Medulla oblongata (tissue), 1 donor: Measurements from ENCODE around the gene AFF4.
A peak's percentile ranks its signal among the peaks of the same experiment; 100 is the strongest.
"Not testable (repeated sequence)": the region's sequence is repeated elsewhere in the genome, so short reads cannot be mapped to it uniquely, and the experiment has no call there.

Experiments
- DNase-seq: peaks from one replicate; pipeline ENCODE4 v3.0.0-alpha.2; 2015; ENCODE audit errors: extremely low spot score

The AFF4 gene, protein sequence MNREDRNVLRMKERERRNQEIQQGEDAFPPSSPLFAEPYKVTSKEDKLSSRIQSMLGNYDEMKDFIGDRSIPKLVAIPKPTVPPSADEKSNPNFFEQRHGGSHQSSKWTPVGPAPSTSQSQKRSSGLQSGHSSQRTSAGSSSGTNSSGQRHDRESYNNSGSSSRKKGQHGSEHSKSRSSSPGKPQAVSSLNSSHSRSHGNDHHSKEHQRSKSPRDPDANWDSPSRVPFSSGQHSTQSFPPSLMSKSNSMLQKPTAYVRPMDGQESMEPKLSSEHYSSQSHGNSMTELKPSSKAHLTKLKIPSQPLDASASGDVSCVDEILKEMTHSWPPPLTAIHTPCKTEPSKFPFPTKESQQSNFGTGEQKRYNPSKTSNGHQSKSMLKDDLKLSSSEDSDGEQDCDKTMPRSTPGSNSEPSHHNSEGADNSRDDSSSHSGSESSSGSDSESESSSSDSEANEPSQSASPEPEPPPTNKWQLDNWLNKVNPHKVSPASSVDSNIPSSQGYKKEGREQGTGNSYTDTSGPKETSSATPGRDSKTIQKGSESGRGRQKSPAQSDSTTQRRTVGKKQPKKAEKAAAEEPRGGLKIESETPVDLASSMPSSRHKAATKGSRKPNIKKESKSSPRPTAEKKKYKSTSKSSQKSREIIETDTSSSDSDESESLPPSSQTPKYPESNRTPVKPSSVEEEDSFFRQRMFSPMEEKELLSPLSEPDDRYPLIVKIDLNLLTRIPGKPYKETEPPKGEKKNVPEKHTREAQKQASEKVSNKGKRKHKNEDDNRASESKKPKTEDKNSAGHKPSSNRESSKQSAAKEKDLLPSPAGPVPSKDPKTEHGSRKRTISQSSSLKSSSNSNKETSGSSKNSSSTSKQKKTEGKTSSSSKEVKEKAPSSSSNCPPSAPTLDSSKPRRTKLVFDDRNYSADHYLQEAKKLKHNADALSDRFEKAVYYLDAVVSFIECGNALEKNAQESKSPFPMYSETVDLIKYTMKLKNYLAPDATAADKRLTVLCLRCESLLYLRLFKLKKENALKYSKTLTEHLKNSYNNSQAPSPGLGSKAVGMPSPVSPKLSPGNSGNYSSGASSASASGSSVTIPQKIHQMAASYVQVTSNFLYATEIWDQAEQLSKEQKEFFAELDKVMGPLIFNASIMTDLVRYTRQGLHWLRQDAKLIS

DNA sequence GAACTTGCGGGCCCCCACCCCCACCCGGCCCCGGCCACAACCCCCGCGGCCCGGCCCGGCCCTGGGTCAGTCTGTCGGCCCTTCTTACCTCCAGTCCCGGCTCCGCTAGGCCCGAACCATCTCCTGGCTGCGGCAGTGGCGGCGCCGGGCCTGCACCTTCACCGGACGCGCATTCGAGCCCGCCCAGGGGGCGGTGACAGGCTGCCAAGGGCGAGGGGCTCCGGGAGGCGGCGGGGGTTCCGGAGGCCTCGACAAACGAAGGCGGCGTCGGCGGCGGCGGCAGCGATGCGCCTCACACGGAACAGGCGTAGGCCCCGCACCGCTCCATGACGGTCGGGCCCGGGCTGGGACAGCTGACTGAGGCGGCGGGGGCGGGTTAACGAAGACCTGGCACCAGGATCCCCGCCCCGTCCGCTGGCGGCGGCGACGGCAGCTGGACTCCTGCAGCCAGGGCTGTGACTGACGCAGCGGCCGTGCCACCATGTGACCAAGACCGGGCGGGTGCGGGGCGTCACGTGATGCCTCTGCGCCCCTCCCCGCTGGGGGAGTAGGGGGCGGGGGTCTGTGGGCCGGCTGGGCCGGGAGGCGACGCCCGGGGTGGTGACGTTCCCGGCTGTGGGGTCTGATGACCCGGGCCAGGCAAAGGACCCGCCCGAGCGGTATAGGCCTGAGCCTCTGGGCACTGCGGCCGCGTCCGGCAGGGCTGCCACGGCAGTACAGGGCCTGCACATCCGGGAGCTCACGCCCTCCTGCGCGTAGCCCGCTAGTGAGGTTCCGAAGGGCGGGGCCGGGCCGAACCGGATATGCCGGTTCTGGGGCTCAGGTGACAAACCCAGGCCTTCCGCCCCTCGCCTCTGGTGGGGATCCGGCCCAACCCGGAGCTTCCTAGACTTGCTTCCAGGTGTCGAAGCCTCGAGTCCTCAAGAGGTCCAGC, at the start of gene AFF4:
TSS of gene AFF4 (minus strand) at position 464 of the 934 bp plus-strand sequence. CDS start 26,445 bp downstream, outside the sequence.
- peak; percentile 97 for DNase-seq

DNA sequence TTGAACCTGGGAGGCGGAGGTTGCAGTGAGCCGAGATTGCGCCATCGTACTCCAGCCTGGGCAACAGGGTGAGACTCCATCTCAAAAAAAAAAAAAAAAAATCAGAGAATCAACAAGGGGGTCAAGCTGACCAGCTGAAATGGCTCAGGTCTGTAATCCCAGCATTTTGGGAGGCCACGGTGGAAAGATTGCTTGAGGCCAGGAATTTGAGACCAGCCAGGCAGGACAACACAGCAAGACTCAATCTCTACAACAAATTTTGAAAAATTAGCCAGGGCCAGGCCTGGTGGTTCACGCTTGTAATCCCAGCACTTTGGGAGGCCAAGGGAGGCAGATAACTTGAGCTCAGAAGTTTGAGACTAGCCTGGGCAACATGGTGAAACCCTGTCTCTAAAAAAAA, 45.0 kb upstream of the AFF4 start:
- not testable (repeated sequence) for DNase-seq

DNA sequence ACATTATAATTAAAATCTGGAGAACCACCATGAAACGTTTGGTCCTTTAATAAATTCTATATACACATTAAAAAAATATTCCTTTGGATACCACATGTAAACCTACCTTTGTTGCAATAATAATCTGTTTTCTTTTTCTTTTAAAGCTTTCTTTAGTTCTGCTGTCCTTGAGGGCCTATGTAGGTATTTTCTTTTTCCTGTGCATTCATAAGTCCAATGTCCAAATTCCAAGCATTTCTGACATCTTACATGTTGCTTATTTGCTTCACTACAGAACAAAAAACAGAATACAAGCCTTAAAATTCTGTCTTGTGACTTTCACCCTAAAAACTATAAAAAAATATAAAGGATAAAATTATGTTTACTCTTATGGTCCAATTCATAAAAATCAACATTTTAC, 43.2 kb upstream of the AFF4 start:
- DNase-seq = no peak

DNA sequence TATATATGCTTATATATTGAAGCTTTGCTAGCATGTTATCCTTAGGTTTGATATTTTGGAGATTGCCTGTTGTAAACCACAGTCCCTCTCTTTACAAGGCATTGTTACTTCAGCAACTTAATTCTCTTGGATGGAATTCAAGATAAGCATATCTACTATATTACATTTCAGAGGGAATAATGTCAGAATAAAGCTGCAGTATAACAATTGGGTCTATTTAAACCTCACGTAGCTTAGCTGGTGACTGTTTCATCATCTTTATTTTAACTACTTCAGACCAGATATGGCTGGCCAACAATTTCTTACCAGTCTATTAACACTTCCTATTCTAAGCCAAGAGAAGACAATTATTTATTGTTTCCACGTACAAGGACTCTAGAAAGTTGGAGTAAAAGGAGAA, 35.8 kb upstream of the AFF4 start:
- DNase-seq = no peak

DNA sequence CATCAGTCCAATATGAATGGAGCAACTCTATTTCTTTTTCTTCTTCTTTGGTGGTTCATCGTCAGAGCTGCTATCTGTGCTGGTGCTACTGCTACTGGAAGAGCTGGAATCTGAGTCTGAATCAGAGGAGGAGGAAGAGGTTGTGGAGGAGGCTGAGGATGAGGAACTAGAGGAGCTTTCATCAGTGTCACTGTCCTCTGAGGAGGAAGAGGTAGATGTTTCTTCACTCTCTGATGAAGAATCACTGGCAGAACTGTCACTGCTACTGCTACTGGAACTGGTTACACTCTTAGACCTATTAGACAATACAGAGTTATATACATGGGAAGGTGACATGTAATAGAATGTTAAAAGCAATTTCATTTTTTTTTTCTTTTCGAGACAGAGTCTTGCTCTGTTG, 35.1 kb upstream of the AFF4 start:
- no peak for DNase-seq

DNA sequence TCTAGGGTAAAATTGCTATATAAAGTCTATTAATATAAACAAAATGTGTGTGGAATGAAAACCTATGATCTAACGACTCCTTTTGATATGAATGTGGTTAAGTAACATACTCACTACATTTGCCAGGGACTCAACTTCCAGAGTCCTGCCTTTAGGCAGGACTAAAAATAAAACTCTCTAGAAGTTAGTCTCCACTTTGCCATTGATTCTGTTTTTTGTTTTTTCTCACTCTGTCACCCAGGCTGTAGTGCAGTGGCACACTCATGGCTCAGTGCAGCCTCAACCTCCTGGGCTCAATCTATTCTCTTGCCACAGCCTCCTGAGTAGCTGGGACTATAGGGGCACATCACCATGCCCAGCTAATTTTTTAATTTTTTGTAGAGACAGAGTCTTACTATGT, 32.9 kb upstream of the AFF4 start:
- no peak for DNase-seq

DNA sequence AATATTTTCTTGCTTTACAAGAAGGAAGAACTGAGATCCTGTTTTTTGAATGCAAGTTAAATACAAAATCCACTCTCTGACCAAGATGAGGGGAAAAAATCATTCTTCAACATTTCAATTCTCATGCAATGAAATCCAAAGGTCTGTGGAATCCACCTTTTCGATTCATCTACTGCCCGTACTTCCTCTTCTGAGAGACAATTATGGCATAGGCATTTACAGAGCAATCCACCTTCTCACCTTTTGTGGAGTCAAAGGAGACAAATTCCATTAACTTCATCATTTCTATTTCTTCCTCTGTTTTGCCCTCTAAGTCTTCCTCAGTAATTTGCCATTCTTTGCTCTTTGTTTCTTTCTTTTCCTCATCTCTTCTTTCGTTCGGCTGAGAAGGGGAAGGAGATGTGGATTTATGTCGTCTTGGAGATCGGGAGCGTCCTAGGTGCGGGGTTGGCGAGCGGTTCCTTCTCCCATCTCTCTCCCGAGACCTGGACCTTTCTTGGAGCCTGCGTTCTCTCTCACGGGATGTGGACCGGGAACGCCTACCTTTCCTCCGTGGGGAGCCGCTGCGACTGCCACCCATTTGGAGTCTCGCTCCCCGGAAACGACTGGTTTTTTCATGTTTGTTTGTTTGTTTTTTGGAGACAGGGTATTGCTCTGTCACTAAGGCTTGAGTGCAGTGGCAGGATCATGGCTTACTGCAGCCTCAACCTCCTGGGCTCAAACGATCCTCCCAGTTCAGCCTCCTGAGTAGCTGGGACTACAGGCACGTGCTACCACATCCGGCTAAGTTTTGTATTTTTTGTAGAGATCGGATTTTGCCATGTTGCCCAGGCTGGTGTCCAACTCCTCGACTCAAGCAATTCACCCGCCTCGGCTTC, 24.3 kb upstream of the AFF4 start:
- no peak for DNase-seq

DNA sequence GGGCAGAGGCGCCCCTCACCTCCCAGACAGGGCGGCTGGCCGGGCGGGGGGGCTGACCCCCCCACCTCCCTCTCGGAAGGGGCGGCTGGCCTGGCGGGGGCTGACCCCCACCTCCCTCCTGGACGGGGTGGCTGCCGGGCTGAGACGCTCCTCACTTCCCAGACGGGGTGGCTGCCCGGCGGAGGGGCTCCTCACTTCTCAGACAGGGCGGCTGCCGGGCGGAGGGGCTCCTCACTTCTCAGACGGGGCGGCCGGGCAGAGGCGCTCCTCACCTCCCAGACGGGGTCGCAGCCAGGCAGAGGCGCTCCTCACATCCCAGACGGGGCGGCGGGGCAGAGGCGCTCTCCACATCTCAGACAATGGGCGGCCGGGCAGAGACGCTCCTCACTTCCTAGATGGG, 19.5 kb upstream of the AFF4 start:
- DNase-seq = not testable (repeated sequence)

DNA sequence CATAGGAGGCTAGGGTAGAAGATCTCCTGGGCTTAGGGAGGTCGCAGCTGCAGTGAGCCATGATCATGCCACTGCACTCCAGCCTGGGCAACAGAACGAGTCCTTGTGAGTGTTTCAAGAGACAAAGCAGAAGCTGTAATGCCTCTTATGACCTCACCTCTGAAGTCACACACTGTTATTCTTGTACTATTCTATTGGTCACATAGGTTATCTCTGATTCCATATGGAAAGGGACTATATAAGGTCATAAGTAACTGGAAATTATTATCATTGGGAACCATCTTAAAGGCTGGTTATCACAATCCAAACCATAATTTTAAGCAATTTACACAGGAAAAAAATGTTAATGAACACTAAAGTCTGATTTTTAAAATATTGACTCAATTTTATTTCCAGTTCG, 17.9 kb upstream of the AFF4 start:
- DNase-seq = no peak

DNA sequence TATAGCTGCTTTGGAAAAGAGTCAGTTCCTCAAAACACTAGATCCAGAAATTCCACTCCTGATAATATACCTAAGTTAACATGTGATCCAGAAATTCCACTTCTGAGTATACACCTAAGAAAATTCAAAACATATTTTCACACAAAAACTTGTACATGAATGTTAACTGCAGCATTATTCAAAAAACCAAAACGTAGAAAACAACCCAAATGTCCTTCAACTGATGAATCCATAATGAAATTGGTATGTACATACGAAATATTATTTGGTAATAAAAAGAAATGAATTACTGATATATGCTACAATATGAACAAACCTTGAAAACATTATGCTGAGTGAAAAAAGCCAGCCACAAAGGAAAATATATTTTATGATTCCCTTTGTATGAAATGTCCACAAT, 16.5 kb upstream of the AFF4 start:
- DNase-seq = no peak

DNA sequence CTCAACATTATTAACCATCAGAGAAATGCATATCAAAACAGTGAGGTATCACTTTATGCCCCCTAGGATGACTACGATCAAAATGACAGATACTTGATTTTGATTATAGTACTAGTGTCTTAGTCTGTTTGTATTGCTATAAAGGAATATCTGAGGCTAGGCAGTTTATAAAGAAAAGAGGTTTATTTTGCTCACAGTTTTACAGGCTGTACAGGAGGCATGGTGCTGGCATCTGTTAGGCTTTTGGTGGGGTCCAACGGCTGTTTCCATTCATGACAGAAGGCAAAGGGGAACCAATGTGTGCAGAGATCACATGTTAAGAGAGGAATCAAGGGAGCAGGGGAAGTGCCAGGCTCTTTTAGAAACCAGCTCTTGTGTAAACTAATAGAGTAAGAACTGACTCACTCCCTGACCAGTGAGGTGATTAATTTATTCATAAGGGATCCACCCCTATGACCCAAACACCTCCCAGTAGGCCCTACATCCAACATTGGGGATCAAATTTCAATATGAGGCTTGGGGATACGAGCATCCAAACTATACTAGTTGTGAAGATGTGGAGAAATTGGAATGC, 16.0 kb upstream of the AFF4 start:
- no peak for DNase-seq

DNA sequence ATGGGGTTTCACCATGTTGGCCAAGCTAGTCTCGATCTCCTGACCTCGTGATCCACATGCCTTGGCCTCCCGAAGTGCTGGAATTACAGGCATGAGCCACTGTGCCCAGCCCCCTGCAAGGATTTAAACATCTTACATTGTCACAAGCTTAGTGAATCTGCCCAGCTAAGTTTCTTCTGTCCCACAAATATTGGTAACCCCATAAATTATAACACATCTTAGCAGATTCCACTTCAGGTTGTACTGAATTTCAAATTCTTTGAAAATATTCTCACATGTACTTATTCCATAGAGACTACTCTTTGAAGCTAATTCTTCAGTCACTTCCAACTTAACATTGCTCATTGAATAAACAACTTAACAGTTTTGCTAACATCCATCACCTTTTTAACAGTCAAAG, 13.4 kb upstream of the AFF4 start:
- no peak for DNase-seq

DNA sequence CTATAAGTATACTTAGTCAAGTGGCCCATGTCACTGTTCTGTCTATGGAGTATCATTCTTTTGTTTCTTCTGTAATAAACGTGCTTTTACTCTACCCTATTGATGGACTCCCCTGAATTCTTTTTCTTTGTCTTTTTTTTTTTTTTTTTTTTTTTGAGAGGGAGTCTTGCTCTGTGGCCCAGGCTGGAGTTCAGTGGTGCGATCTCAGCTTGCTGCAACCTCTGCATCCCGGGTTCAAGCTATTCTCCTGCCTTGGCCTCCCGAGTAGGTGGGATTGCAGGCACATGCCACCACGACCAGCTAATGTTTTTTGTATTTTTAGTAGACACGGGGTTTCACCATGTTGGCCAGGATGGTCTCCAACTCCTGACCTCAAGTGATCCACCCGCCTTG, 9.0 kb upstream of the AFF4 start:
- not testable (repeated sequence) for DNase-seq

DNA sequence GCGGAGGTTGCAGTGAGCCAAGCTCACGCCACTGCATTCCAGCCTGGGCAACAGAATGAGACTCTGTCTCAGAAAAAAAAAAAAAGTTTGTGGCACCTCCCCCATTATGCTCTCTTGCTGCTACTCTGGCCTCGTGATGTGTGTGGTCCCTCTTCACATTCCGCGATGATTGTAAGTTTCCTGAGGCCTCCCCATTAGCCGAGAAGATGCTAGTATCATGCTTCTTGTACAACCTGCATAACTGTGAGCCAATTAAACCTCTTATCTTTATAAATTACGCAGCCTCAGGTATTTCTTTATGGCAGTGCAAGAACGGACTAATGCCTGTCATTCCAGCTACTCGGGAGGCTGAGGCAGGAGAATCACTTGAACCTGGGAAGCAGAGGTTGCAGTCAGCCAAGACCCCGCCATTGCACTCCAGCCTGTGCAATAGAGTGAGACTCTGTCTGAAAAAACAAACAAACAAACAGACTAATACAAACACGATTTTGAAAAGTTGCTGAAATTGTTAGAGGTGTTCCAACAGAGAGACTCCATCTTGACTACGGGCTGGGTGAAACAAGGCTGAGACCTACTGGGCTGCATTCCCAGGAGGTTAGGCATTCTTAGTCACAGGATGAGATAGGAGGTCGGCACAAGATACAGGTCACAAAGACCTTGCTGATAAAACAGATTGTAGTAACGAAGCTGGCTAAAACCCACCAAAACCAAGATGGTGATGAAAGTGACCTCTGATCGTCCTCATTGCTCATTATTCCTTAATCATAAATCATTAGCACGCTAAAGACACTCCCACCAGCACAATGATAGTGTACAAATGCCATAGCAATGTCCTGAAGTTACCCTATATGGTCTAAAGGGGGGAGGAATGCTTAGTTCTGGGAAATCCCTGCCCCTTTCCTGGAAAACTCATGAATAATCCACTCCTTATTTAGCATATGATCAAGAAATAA, 8.3 kb upstream of the AFF4 start:
- DNase-seq = no peak

DNA sequence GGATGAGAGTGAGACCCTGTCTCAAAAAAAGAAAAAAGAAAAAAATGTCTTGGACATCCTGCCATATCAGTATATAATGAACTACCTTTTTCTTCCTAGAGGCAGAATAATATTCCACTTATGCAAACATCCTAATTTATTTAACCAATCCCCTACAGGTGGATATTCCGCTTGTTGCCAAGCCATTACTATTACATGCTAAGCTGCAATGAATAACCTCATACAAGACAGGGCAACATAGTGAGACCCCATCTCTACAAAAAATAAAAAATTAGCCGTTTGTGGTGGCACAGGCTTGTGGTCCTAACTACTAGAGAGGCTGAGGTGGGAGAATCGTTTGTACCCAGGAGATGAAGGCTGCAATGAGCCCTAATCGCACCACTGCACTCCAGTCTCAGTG, 1.7 kb upstream of the AFF4 start:
- no peak for DNase-seq

DNA sequence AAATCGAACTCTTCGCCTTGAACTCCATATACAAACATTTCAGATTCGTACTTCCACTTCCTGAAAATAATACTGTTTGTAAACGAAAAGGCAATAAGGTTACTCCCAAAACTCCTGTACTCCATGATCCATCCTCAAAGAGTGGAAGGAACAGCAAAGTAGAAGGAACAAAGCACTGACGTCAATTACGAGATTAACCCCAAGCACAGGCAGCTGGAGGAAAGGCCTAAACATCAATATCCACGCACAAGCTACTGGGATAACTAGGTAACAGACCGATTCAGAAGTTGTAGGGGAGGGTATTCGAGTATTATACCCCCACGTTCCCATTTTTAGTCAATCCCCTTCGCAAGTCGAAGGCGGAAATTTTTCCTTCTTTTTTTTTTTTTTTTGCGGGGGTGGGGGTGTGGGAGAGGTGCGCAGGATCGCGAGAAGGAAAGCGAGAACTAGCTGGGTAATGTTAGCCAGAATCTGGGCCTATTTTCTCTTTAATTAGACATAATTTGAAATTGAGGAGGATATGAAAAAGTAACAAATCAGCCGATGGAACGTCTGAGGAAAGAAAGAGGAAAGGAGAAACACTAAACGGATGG, 909 bp downstream of the AFF4 start:
- peak; percentile 79 for DNase-seq

DNA sequence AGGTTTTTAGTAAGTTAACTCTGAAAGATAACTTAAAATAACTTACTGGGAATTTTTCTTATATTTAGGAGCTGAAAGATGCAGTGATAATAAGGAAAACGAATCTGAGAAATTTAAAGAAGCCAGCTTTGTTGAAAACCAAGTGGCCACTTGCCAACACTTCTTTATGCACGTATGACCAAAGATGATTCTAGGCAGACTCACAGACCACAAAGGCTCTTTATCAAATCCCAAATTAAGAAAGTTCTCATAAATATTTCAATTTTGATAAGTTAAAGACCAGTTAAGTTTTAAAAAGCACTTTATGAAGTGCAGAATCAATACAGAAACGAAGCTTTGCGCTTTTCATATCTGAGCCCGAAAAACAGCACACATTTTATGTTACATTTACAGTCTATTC, 1.5 kb downstream of the AFF4 start:
- peak; percentile 51 for DNase-seq

DNA sequence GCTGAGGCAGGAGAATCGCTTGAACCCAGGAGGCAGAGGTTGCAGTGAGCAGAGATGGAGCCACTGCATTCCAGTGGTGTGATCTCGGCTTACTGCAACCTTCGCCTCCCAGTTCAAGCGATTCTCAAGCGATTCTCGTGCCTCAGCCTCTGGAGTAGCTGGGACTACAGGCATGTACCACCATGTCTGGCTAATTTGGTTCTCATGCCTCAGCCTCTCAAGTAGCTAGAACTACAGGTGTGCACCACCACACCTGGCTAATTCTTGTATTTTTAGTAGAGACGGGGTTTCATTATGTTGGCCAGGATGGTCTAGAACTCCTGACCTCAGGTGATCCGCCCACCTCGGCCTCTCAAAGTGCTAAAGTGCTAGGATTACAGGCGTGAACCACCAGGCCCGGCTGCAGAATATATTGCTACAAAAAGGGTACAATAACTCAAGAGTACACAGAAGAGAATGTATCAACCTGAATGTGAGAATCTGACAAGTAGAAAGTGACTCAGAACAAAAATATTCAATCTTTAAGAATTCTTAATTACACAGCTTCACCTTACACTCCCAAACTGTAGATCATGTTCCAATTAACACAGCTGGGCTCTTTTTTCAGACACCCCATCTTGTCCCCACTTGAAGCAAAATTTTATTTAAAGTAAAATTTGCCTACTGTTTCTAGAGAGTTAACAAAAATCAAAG, 2.2 kb downstream of the AFF4 start:
- not testable (repeated sequence) for DNase-seq
